Psoas muscle (tissue), 8 donors: Measurements from ENCODE around the gene COLGALT1. TPM values are rescaled to one million over a fixed set of nuclear protein-coding genes. Genes with fewer than 3 reads are reported as not detected.
A peak's percentile ranks its signal among the peaks of the same experiment; 100 is the strongest.

Source experiments
- ATAC-seq, 4 donors: fragments of 200-7000 bp; cut with Tn5 transposase; one replicate each; pipeline ENCODE4 v1.9.1; 2020; ENCODE audit warnings: moderate library complexity in 3 of 4, mild to moderate bottlenecking in 2 of 4
- DNase-seq, 2 donors: peaks; one replicate each; pipeline ENCODE4 v3.0.0-alpha.2; 2020
- H3K27ac ChIP-seq: fragments of 200-600 bp; one replicate; pipeline ENCODE4 v1.8.0; 2022
- H3K27me3 ChIP-seq, 3 donors: fragments of 200-600 bp in 1 of 3; one replicate each; pipeline versions ENCODE4 v1.6.1 to v1.8.0; 2013 to 2022; ENCODE audit warnings: low read length in 2 of 3, mild to moderate bottlenecking in 2 of 3, moderate library complexity in 1 of 3; ENCODE audit not compliant: insufficient read depth in 3 of 3
- H3K36me3 ChIP-seq, 2 donors: fragments of 200-600 bp in 1 of 2; one replicate each; pipeline versions ENCODE4 v1.6.1 to v1.8.0; 2013 to 2022; ENCODE audit warnings: low read depth in 1 of 2, mild to moderate bottlenecking in 1 of 2, moderate library complexity in 1 of 2; ENCODE audit not compliant: insufficient read depth in 1 of 2
- H3K4me1 ChIP-seq: fragments of 200-600 bp; one replicate; pipeline ENCODE4 v1.8.0; 2022
- H3K4me3 ChIP-seq: fragments of 200-600 bp; one replicate; pipeline ENCODE4 v1.8.0; 2022; ENCODE audit warnings: mild to moderate bottlenecking
- H3K9me3 ChIP-seq: fragments of 200-600 bp; one replicate; pipeline ENCODE4 v1.8.0; 2022
- WGBS, 3 donors: extraction: QIAGEN DNeasy Blood & Tissue Kit; methylation state at CpG; one replicate each; pipeline versions ENCODE4 v1.1.6 to v1.1.7; 2013; 5-methylcytosine and 5-hydroxymethylcytosine counted together
- intact Hi-C, 2 donors: fragments of 100-400 bp; cut with DNase I; formaldehyde crosslinking; loops; one replicate each; pipeline versions ENCODE4 v1.11.0 to v1.14.2; 2022
- polyA plus RNA-seq, 3 donors: library from polyadenylated mRNA; stranded (reverse); fragments of 200-250 nt; gene quantifications; one replicate each; pipeline ENCODE4 v1.2.3, GENCODE V29; 2013
- total RNA-seq, 4 donors: library from RNA; stranded (reverse); fragmentation: NEBNext Ultra II Directional in 2 of 4; extraction: Animal tissue kit (Norgen Biotek cat#: 25700) in 2 of 4; gene quantifications; one replicate each; pipeline versions ENCODE4 v1.2.1 to v1.2.4, GENCODE V29; 2021 to 2023
- TF ChIP-seq, protein P1 (sequence below): fragments of 200-600 bp; IDR thresholded peaks from one replicate; pipeline ENCODE4 v1.8.0; 2022; ENCODE audit warnings: antibody characterized with exemption
- donor health status: healthy with polysubstance abuse.
- donor health status: DM: no; HTN: no; CAD: no; lungs with moderate emphysema.
- donor health status: Bipolar disorder and iron deficiency.
- donor health status: healthy.
- donor health status: DM: yes; HTN: yes; CAD: no.
- donor health status: DM: no; HTN: no; CAD: no.
- donor health status: DM: no; HTN: no; CAD: no.
- donor health status: DM: yes; HTN: yes; CAD: no.

COLGALT1 gene
- total and polyA plus RNA-seq, 7 donors: 15.3 to 34.8 (median 21.5) TPM

DNA sequence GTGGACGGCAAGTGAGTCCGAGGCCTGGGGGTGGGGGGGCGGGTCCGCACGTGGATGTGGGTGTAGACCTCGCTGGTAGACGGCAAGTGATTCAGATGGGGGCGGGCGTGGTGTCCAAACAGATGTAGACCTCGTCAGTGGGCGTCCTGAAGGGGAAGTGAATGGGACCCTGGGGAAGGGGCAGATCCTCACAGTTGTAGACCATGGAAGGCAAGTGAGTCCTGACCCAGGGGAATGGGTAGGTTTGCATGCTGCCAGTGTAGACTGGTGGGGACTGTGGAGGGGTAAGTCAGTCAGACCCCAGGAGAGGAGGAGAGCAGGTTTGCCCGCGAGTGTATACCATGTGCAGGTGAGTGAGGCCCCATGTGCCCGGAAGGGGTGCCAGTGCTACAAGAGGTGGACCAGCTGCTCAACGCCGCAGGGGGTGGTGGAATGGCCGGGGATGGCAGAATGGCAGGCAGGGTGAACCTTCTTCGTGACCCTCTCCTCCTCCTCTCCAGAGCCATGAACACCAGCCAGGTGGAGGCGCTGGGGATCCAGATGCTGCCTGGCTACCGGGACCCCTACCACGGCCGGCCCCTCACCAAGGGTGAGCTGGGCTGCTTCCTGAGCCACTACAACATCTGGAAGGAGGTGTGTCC lies 22.1 kb downstream of the COLGALT1 start:
- Histone ChIP-seq H3K27ac (no peak overlapping the region), H3K27me3 (no peaks in the 10 kb centered on the region), H3K36me3 (peaks cover 5 to 79% of the 10 kb centered on the region in 2 donors), H3K9me3 (no peaks in the 10 kb centered on the region), H3K4me3 (no peak overlapping the region), H3K4me1 (no peaks in the 10 kb centered on the region)
- WGBS, 3 donors: 80 to 84% (median 84%) methylated on average over 19 to 22 of the region's 22 CpGs
- TF ChIP-seq, protein P1, sequence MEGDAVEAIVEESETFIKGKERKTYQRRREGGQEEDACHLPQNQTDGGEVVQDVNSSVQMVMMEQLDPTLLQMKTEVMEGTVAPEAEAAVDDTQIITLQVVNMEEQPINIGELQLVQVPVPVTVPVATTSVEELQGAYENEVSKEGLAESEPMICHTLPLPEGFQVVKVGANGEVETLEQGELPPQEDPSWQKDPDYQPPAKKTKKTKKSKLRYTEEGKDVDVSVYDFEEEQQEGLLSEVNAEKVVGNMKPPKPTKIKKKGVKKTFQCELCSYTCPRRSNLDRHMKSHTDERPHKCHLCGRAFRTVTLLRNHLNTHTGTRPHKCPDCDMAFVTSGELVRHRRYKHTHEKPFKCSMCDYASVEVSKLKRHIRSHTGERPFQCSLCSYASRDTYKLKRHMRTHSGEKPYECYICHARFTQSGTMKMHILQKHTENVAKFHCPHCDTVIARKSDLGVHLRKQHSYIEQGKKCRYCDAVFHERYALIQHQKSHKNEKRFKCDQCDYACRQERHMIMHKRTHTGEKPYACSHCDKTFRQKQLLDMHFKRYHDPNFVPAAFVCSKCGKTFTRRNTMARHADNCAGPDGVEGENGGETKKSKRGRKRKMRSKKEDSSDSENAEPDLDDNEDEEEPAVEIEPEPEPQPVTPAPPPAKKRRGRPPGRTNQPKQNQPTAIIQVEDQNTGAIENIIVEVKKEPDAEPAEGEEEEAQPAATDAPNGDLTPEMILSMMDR: no peak
- ATAC-seq (no peak), DNase-seq (no peak)
- intact Hi-C loops: no loop called here

DNA sequence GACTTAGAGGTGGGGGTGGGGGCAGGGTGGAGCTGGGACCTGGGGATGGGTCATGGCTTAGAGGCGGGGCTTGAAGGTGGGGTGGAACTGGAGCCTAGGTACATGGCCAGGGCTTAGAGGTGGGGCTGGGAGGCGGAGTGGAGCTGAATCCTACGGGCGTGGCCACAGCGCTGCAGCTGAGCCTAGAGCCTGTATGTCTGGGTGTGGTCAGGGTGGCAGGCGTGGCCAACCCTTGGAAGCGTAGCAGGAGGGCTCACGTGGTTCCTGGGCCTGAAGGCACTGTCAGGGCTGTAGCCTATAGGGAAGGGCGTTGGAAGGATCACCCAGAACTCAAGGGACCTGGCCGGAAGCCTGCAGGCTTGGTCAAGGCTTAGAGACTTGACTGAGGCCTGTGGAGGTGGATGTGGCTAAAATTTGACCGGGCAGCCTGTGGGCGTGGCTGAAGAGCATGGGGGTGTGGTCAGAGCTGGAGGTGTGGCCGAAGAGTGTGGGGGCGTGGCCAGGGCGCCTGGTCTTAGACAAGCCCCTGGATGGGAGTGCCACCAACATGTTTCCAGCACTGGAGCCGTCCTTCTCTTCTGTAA lies 24.3 kb downstream of the COLGALT1 start:
- H3K4me3 ChIP-seq: no peak overlapping the region
- TF ChIP-seq, protein P1: no peak
- ATAC-seq: peak; percentile 49 to 83 (median 73)
- peaks cover 7 to 69% of the 10 kb centered on the region in 2 donors for H3K36me3 ChIP-seq
- intact Hi-C loops: no loop called here
- no peaks in the 10 kb centered on the region for H3K4me1 ChIP-seq
- H3K9me3 ChIP-seq: no peaks in the 10 kb centered on the region
- H3K27ac ChIP-seq: no peak overlapping the region
- DNase-seq: peak; percentile 51 to 75
- peaks cover 0 to 2% (median 0%) of the 10 kb centered on the region in 3 donors for H3K27me3 ChIP-seq
- WGBS, 3 donors: 62 to 70% (median 68%) methylated on average over 14 to 16 of the region's 16 CpGs

DNA sequence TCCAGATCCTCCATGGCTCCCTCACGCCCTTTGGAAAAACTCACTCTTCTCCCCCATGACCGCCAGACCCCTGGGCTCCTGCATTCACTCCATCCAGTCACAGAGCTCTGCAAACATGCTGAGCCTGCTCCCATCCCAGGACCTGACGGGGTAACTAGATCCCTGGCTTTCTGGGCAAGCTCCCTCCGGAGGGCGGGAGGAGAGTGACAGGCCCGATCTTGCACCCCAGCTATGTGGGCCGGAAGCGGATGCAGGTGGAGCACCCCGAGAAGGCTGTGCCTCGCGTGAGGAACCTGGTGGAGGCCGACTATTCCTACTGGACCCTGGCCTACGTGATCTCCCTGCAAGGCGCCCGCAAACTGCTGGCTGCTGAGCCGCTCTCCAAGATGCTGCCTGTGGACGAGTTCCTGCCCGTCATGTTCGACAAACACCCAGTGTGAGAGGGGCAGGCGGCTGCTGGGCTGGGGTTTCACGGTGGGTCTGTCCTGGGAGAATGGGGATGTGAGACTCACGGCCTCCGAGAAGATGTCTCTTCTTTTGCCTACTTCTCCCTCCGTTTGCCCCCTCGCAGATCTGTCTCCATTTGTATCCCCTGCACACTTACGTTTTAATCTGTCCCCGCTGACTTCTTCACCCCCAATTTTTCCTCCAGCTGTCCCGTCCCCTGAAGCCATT lies 25.2 kb downstream of the COLGALT1 start:
- ATAC-seq (no peak), DNase-seq (no peak)
- Histone ChIP-seq H3K27me3 (peaks cover 0 to 2% (median 0%) of the 10 kb centered on the region in 3 donors), H3K4me3 (no peak overlapping the region), H3K27ac (no peak overlapping the region), H3K4me1 (no peaks in the 10 kb centered on the region), H3K36me3 (peaks cover 7 to 63% of the 10 kb centered on the region in 2 donors), H3K9me3 (no peaks in the 10 kb centered on the region)
- TF ChIP-seq, protein P1: no peak
- intact Hi-C loops: no loop called here
- 87 to 92% (median 88%) methylated on average over 27 to 28 of the region's 28 CpGs for WGBS, 3 donors

DNA sequence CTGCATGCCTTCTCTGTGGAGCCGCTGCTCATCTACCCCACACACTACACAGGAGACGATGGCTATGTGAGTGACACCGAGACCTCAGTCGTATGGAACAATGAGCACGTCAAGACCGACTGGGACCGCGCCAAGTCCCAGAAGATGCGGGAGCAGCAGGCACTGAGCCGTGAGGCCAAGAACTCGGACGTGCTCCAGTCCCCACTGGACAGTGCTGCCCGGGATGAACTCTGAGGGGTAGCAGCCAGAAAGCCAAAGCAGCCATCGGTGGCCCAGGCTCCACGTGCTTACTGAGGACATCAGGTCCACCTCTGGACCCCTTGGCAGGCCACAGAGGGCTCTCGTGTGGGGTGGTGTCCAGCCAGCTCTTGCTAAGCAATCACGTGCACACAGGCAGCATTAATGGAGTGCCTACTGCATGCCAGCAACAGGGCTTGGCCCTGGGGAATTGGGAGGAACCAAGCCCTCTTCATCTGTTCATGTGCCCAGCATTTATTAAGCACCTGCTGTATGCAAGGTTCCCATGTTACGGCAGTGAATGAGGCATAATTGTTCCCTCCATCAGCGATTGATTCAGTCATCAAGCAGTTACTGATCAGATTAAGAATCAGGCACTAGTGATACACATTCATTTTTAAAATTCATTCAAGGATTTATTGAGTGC lies 25.9 kb downstream of the COLGALT1 start:
- Histone ChIP-seq H3K4me3 (no peak overlapping the region), H3K27me3 (peaks cover 0 to 2% (median 0%) of the 10 kb centered on the region in 3 donors), H3K9me3 (no peaks in the 10 kb centered on the region), H3K36me3 (peaks cover 7 to 57% of the 10 kb centered on the region in 2 donors), H3K4me1 (no peaks in the 10 kb centered on the region), H3K27ac (no peak overlapping the region)
- ATAC-seq: no peak
- DNase-seq: no peak
- TF ChIP-seq, protein P1: no peak
- 67 to 75% (median 71%) methylated on average over 19 of the region's 19 CpGs for WGBS, 3 donors
- intact Hi-C loops: no loop called here
